HG03354 (cell line): Measurements from ENCODE around the gene HMX3.
A peak's percentile ranks its signal among the peaks of the same experiment; 100 is the strongest.

Source experiments
- ATAC-seq: cut with Tn5 transposase; IDR thresholded peaks from one replicate; pipeline ENCODE4 v1.9.1; 2021; ENCODE audit warnings: mild to moderate bottlenecking; ENCODE audit not compliant: unreplicated experiment, poor library complexity, severe bottlenecking

Gene HMX3

GRCh38 chr10:123146894-123147634 lies 11.3 kb downstream of the HMX3 start:
- ATAC-seq = no peak

GRCh38 chr10:123147635-123148413 lies 12.1 kb downstream of the HMX3 start, which contains the start of gene HMX2:
Gene HMX2 (plus strand): TSS chr10:123148136. CDS start chr10:123148379, 243 bp downstream.
- no peak for ATAC-seq

GRCh38 chr10:123148414-123149161 lies 12.8 kb downstream of the HMX3 start:
- no peak for ATAC-seq

GRCh38 chr10:123149162-123149567 lies 13.4 kb downstream of the HMX3 start:
- no peak for ATAC-seq

GRCh38 chr10:123149568-123150270 lies 13.9 kb downstream of the HMX3 start:
- ATAC-seq = no peak

DNA sequence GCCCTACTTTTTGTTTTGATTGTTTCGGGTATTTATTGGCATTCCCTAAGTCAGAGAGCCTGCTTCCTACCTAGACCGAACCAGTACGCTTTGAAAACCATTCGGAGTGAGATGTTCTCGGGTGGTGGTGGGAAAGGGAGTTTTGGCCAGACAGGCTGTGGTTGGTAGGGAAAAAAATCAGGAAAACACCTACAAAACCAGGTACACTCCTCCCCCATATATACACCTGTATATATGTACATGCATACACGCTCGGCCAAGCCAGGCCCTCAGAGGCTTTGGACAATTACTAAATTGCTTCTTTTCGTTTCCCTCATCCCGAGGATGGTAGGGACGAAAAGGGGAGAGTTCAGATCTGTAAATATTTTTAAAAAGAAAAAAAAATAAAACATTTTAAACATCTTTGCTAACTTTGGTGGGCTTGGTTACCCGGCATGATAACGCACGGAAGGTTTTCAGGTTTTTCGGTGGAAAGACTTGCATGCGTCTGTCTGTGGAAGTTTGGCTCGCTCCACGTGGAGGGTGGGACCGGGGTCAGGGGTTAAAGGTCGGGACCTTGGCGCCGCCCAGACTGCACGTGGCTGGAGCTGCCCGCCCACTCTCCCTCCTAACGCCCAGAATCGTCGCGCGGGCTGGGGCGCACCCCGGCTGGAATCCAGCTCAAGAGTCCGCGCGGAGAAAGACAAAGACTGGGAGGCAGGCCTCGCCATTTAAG lies 14.7 kb downstream of the HMX3 start:
- no peak for ATAC-seq

DNA sequence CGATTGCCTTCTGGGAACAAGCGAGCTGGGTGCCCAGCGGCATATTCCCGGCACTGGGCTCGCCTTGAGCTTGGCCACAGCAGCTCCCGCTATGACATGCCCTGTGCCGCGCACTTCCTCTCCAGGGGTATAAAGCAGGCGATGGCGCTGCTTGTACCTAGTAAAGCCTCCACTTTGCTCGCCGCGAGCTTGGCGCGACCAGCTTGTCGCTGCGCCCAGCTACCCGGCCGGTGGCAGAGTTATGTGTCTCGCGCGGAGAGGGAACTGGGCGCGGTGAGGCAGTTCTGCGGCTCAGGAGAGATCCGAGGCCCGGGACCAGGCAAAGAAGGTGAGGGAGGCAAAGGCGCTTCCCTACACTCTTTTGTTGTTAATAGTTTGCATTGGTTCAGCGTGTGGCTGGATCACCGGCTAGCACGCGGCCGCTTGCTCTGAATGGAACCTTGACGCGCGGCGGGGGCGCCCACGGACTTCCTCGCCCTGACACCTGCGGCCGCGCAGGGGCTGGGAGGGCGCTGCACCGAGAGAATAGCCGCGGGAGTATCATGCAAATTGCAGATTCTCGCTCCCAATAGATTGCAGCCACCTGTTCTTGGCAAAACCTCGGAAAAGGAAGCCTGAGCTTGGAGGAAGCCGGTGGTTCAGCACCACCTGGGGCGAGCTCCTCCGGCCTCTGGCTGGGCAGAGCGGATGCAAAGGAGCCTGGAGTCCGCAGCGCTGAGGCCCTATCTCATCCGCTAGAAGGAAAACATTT lies 15.4 kb downstream of the HMX3 start:
- ATAC-seq = no peak

DNA sequence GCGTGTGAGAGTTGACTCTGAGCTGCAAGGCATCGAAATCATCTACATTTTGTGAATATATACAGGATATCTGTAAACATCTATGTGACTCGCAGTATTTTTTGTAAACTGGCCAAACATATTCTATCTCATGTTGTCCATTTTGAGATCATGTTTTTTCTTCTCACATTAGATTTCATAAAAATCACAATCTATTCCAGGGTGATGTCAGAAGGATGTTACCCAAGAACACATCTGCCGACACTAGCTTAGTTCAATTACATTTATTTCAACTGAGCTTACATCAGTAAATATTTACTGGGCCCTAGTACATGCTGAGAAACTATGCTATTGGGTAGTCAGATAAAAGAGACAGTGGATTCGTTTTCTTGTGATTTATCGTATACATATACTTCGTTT lies 16.0 kb downstream of the HMX3 start:
- ATAC-seq = no peak

GRCh38 chr10:123153486-123154091 lies 17.8 kb downstream of the HMX3 start:
- ATAC-seq = no peak

GRCh38 chr10:123154092-123154710 lies 18.4 kb downstream of the HMX3 start, which contains the start of gene BUB3:
Gene BUB3 (plus strand): TSS chr10:123154402. CDS start chr10:123154918, 516 bp downstream.
- peak; percentile 93 for ATAC-seq

- peak; percentile 60 for ATAC-seq
Observed at GRCh38 chr10:123154711-123155505, 19.1 kb downstream of the HMX3 start.

DNA sequence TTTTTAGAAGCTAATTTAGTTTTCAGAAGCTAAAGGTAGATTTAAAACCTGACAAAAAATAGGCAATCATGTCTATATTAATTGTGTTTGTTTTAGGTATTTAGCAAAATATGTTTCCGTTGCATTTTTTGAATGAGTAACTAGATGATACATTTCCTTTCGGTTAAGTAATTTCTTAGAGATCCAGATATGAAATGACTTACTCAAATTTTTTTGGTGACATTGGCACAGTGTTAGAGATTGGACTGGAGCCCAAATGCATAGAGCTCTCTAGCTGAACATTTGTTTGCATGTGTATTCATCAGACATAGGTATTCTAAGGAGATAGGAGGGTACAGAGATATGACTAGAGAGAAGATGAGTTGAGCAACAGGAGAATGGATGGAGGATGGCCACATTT lies 20.3 kb downstream of the HMX3 start:
- ATAC-seq = no peak

GRCh38 chr10:123157210-123157609 lies 21.4 kb downstream of the HMX3 start:
- no peak for ATAC-seq

GRCh38 chr10:123158682-123159081 lies 22.9 kb downstream of the HMX3 start:
- no peak for ATAC-seq

DNA sequence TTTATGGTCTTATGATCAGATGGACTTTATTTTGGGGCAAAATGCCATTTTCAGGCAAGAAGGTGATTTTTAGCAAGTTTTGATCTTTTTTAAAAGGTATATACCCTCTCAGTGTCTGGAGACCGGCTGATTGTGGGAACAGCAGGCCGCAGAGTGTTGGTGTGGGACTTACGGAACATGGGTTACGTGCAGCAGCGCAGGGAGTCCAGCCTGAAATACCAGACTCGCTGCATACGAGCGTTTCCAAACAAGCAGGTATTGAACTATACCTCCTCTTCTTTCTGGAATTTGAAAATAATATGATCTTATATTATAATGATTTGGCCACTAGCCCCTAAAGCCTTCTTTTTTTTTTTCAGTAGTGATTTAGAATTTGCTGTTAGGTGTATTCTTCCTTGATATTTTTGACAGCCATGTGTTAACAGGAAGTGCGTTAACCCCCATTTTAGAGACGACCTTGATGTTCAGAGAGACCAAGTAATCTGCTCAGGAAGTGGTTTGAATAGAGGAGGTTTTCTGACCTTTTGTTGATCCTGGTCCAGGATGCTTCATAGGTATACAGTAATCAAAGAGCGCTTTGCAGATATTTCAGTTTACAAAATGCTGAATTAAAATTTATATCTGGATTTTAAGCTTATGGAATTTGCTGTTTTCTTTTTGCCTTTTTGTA lies 24.7 kb downstream of the HMX3 start:
- ATAC-seq = no peak

- no peak for ATAC-seq
Observed at GRCh38 chr10:123164319-123164718, 28.5 kb downstream of the HMX3 start.
